HepG2 (cell line): Measurements from ENCODE around the gene PSMD10. TPM values are rescaled to one million over a fixed set of nuclear protein-coding genes. Genes with fewer than 3 reads are reported as not detected.

Experiments
- ATAC-seq: fragments of 200-7000 bp; cut with Tn5 transposase; 3 replicates; pipeline ENCODE4 v1.9.1; 2020; ENCODE audit warnings: mild to moderate bottlenecking, moderate library complexity
- BruUV-seq: library from RNA; stranded (reverse); fragments of 400-500 nt; replicated peaks from 2 replicates; lab custom pipeline; 2021; lab: Mats Ljungman, UMichigan
- CTCF ChIA-PET: fragments of 300-600 bp; formaldehyde crosslinking; extraction: SDS; loops from one replicate; lab custom pipeline; 2021; ENCODE audit warnings: low total read pairs, inconsistent platforms, low intra/inter-chr PET ratio; lab: Yijun Ruan, JAX
- POLR2A ChIA-PET: fragments of 350-600 bp; sonication (Branson Sonifier 250); formaldehyde crosslinking; loops from one replicate; lab custom pipeline; 2020; ENCODE audit warnings: antibody characterized with exemption, inconsistent platforms; lab: Yijun Ruan, JAX
- DNase-seq: peaks from one replicate; pipeline ENCODE4 v3.0.0-alpha.2; 2015; ENCODE audit warnings: low spot score
- FAIRE-seq: peaks from 3 replicates; lab custom pipeline; 2011; peaks lifted over from hg19 to GRCh38; lab: Jason Lieb, UNC
- H2AFZ ChIP-seq: one replicate; pipeline ENCODE4 v1.6.1; 2011; ENCODE audit warnings: low read length, inconsistent platforms
- H3K27ac ChIP-seq: fragments of 300-600 bp; 3 replicates; pipeline ENCODE4 v1.8.0; 2011; ENCODE audit warnings: mixed run types, mild to moderate bottlenecking, mixed read lengths, low read length, inconsistent platforms; ENCODE audit not compliant: insufficient read depth; ENCODE audit errors: extremely low read length
- H3K27me3 ChIP-seq, 2 experiments: fragments of 200-600 bp in 1 of 2; 2 replicates in 1 of 2; 3 replicates in 1 of 2; pipeline versions ENCODE4 v1.6.0 to v1.8.0; 2011; ENCODE audit warnings: low read length in 2 of 2, mild to moderate bottlenecking in 2 of 2, moderate library complexity in 2 of 2, inconsistent platforms in 1 of 2; ENCODE audit not compliant: insufficient read depth in 2 of 2, control insufficient read depth in 1 of 2
- H3K36me3 ChIP-seq, 2 experiments: fragments of 200-600 bp in 1 of 2; replicated peaks in 1 of 2; 2 replicates in 1 of 2; 3 replicates in 1 of 2; pipeline versions ENCODE4 v1.5.1 to v1.8.0; 2011; ENCODE audit warnings: low read length in 2 of 2, inconsistent platforms in 1 of 2; ENCODE audit not compliant: insufficient read depth in 2 of 2, control insufficient read depth in 1 of 2
- H3K4me1 ChIP-seq: 2 replicates; pipeline ENCODE4 v1.5.1; 2012; ENCODE audit warnings: low read length, inconsistent platforms; ENCODE audit not compliant: insufficient read depth
- H3K4me2 ChIP-seq: 2 replicates; pipeline ENCODE4 v1.6.0; 2011; ENCODE audit warnings: low read depth, low read length, inconsistent platforms
- H3K4me3 ChIP-seq, 3 experiments: fragments of 200-600 bp in 1 of 3; sonication (generic), shearing (Covaris generic) in 1 of 3; replicated peaks in 1 of 3; 2 replicates each; pipeline ENCODE4 v1.5.1; 2011 to 2016; ENCODE audit warnings: low read length in 3 of 3, inconsistent platforms in 2 of 3, low read depth in 2 of 3, mild to moderate bottlenecking in 2 of 3, control low read depth in 1 of 3, mixed read lengths in 1 of 3; ENCODE audit not compliant: insufficient read depth in 1 of 3
- H3K79me2 ChIP-seq: one replicate; pipeline ENCODE4 v1.6.1; 2011; ENCODE audit warnings: low read length, inconsistent platforms; ENCODE audit not compliant: insufficient read depth
- H3K9ac ChIP-seq: 2 replicates; pipeline ENCODE4 v1.6.0; 2011; ENCODE audit warnings: mild to moderate bottlenecking, low read depth, low read length, inconsistent platforms; ENCODE audit not compliant: insufficient read depth
- H3K9me3 ChIP-seq: 2 replicates; pipeline ENCODE4 v1.5.1; 2012; ENCODE audit warnings: mild to moderate bottlenecking, low read length
- H4K20me1 ChIP-seq: 2 replicates; pipeline ENCODE4 v1.6.0; 2011; ENCODE audit warnings: inconsistent platforms, mild to moderate bottlenecking, low read length, moderate library complexity; ENCODE audit not compliant: insufficient read depth
- CEBPG ChIP-seq: IDR thresholded peaks from 2 replicates; pipeline ENCODE4 v1.6.1; 2016
- KLF11 ChIP-seq: IDR thresholded peaks from 2 replicates; pipeline ENCODE4 v1.6.1; 2016; ENCODE audit warnings: missing compliant biosample characterization
- KLF9 ChIP-seq: IDR thresholded peaks from 2 replicates; pipeline ENCODE4 v1.6.1; 2016; ENCODE audit warnings: low read depth
- MAFF ChIP-seq: IDR thresholded peaks from 2 replicates; pipeline ENCODE4 v1.6.1; 2011; ENCODE audit warnings: low read depth, low read length, improper control_type of control experiment
- ZFP37 ChIP-seq: sonication (generic); formaldehyde crosslinking; IDR thresholded peaks from 2 replicates; pipeline ENCODE4 v1.4.0; 2020; ENCODE audit warnings: missing genetic modification reagents, borderline replicate concordance
- WGBS: methylation state at CpG from one replicate; pipeline ENCODE4 v1.1.6; 2017; ENCODE audit warnings: low lambda C conversion rate; 5-methylcytosine and 5-hydroxymethylcytosine counted together
- in situ Hi-C: cut with HindIII; loops from 2 replicates; pipeline ENCODE4 v1.10.0; 2017; ENCODE audit warnings: low pct_unique_long_range_greater_than_20kb; ENCODE audit not compliant: extremely low pct_ligation_motif_present
- intact Hi-C: fragments of 100-400 bp; cut with micrococcal nuclease; formaldehyde crosslinking; loops from one replicate; pipeline ENCODE4 v1.10.0; 2022; ENCODE audit not compliant: unreplicated experiment
- polyA plus RNA-seq, 8 experiments: library from polyadenylated mRNA; depleted of rRNA in 3 of 8; stranded (reverse) in 7 of 8; unstranded in 1 of 8; fragments of >200 nt; fragmentation: Illumina TruSeq in 4 of 8; extraction: Trizol in 4 of 8; gene quantifications; 2 replicates each; pipeline versions ENCODE4 v1.2.1 to v1.2.3, GENCODE V29; 2011 to 2016; ENCODE audit warnings: low read depth in 4 of 8, missing spikeins in 1 of 8, mixed read lengths in 1 of 8; ENCODE audit not compliant: insufficient read depth in 1 of 8
- total RNA-seq, 5 experiments: library from RNA; depleted of rRNA; stranded (reverse); fragments of >200 nt; fragmentation: Illumina TruSeq; extraction: Trizol; gene quantifications; 2 replicates each; pipeline ENCODE4 v1.2.3, GENCODE V29; 2016; ENCODE audit warnings: low read depth in 1 of 5
- TF ChIP-seq, protein P1 (sequence below): sonication (generic); formaldehyde crosslinking; IDR thresholded peaks from 2 replicates; pipeline ENCODE4 v1.8.1; 2023; ENCODE audit warnings: missing genetic modification reagents, inconsistent platforms, borderline replicate concordance
- TF ChIP-seq, protein P2 (sequence below): sonication (generic); formaldehyde crosslinking; conservative IDR thresholded peaks from 2 replicates; pipeline ENCODE4 v1.4.0; 2020; ENCODE audit warnings: mild to moderate bottlenecking, missing genetic modification reagents, moderate library complexity

Gene PSMD10
- total and polyA plus RNA-seq, 2 of the 13 experiments (the other 11 are each of a cell fraction or from before 2014, with no cell fraction given) = 56.4 to 65.3 TPM

DNA sequence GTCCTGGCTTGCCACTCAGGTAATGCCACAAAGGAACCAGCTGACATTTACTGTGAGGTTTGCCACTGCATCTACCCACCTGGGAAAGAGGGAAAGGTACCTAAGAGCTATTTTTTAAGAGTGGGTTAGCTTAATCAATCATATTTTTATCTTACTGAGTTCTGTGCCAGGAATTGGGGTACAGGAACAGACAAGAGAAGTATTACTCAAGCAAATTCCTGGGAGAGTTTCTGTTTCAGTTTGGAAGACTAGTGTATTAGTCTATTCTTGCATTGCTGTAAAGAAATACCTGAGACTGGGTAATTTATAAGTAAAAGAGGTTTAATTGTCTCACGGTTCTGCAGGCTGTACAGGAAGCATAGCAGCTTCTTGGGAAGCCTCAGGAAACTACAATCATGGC is 23.2 kb downstream of the PSMD10 start:
- CTCF ChIA-PET = no interaction called here
- H3K4me3 ChIP-seq = no peak overlapping the region
- no peaks in the 10 kb centered on the region for H3K4me1 ChIP-seq
- no peaks in the 10 kb centered on the region for H3K36me3 ChIP-seq
- H3K4me2 ChIP-seq = no peak overlapping the region
- ATAC-seq (no peak), FAIRE-seq (no peak), DNase-seq (no peak)
- H4K20me1 ChIP-seq = no peaks in the 10 kb centered on the region
- H3K27me3 ChIP-seq = no peaks in the 10 kb centered on the region
- POLR2A ChIA-PET = no interaction called here
- in situ Hi-C loops (no loop called here), intact Hi-C loops (no loop called here)
- H2AFZ ChIP-seq = no peak overlapping the region
- no peaks in the 10 kb centered on the region for H3K79me2 ChIP-seq
- TF ChIP-seq ZFP37 (CRISPR knock-in tag) = no peak
- TF ChIP-seq CEBPG (CRISPR knock-in tag) = no peak
- TF ChIP-seq MAFF = no peak
- TF ChIP-seq, protein P1, sequence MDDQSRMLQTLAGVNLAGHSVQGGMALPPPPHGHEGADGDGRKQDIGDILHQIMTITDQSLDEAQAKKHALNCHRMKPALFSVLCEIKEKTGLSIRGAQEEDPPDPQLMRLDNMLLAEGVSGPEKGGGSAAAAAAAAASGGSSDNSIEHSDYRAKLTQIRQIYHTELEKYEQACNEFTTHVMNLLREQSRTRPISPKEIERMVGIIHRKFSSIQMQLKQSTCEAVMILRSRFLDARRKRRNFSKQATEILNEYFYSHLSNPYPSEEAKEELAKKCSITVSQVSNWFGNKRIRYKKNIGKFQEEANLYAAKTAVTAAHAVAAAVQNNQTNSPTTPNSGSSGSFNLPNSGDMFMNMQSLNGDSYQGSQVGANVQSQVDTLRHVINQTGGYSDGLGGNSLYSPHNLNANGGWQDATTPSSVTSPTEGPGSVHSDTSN (CRISPR knock-in tag) = no peak
- no peak for TF ChIP-seq KLF9 (CRISPR knock-in tag)
- TF ChIP-seq KLF11 (CRISPR knock-in tag) = no peak
- TF ChIP-seq, protein P2, sequence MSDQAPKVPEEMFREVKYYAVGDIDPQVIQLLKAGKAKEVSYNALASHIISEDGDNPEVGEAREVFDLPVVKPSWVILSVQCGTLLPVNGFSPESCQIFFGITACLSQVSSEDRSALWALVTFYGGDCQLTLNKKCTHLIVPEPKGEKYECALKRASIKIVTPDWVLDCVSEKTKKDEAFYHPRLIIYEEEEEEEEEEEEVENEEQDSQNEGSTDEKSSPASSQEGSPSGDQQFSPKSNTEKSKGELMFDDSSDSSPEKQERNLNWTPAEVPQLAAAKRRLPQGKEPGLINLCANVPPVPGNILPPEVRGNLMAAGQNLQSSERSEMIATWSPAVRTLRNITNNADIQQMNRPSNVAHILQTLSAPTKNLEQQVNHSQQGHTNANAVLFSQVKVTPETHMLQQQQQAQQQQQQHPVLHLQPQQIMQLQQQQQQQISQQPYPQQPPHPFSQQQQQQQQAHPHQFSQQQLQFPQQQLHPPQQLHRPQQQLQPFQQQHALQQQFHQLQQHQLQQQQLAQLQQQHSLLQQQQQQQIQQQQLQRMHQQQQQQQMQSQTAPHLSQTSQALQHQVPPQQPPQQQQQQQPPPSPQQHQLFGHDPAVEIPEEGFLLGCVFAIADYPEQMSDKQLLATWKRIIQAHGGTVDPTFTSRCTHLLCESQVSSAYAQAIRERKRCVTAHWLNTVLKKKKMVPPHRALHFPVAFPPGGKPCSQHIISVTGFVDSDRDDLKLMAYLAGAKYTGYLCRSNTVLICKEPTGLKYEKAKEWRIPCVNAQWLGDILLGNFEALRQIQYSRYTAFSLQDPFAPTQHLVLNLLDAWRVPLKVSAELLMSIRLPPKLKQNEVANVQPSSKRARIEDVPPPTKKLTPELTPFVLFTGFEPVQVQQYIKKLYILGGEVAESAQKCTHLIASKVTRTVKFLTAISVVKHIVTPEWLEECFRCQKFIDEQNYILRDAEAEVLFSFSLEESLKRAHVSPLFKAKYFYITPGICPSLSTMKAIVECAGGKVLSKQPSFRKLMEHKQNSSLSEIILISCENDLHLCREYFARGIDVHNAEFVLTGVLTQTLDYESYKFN (CRISPR knock-in tag) = no peak
- H3K9me3 ChIP-seq = no peaks in the 10 kb centered on the region
- 6% methylated on average over 1 of the region's 1 CpG for WGBS
- H3K9ac ChIP-seq = no peak overlapping the region
- BruUV-seq = no TSS peak
- no peak overlapping the region for H3K27ac ChIP-seq
